Endothelial cell of umbilical vein (primary cell): ENCODE data around the gene MIF4GD. TPM values are rescaled to one million over a fixed set of nuclear protein-coding genes. Genes with fewer than 3 reads are reported as not detected.

Experiments
- BruUV-seq: library from RNA; stranded (reverse); fragments of 400-500 nt; replicated peaks from 2 replicates; lab custom pipeline; 2021; lab: Mats Ljungman, UMichigan
- CTCF ChIA-PET: fragments of 300-600, 350-600 bp; sonication (Branson Sonifier 250); formaldehyde crosslinking; loops from one replicate; lab custom pipeline; 2021; ENCODE audit warnings: antibody characterized with exemption, inconsistent platforms; lab: Charles Lee
- POLR2A ChIA-PET: fragments of 300-600, 350-600 bp; sonication (Branson Sonifier 250); formaldehyde crosslinking; loops from one replicate; lab custom pipeline; 2021; ENCODE audit warnings: antibody characterized with exemption, inconsistent platforms; lab: Charles Lee
- DNase-seq: peaks from one replicate; pipeline ENCODE4 v3.0.0-alpha.2; 2011; ENCODE audit warnings: low read depth, low spot score
- FAIRE-seq: peaks from 2 replicates; lab custom pipeline; 2011; peaks lifted over from hg19 to GRCh38; lab: Jason Lieb, UNC
- H2AFZ ChIP-seq: 2 replicates; pipeline ENCODE4 v1.6.0; 2012; ENCODE audit warnings: low read depth, low read length, control low read depth, inconsistent platforms
- H3K27ac ChIP-seq: 2 replicates; pipeline ENCODE4 v1.5.1; 2011; ENCODE audit warnings: low read depth, mild to moderate bottlenecking, control low read depth, low read length, moderate library complexity; ENCODE audit not compliant: insufficient read depth
- H3K27me3 ChIP-seq, 2 experiments: 2 replicates each; pipeline versions ENCODE4 v1.6.0 to v1.6.1; 2011; ENCODE audit warnings: low read length in 2 of 2, mixed read lengths in 1 of 2; ENCODE audit not compliant: control insufficient read depth in 2 of 2, insufficient read depth in 2 of 2
- H3K36me3 ChIP-seq, 2 experiments: 2 replicates in 1 of 2; 3 replicates in 1 of 2; pipeline ENCODE4 v1.5.1; 2011; ENCODE audit warnings: low read length in 2 of 2, mild to moderate bottlenecking in 1 of 2, moderate library complexity in 1 of 2; ENCODE audit not compliant: control insufficient read depth in 2 of 2, insufficient read depth in 2 of 2; ENCODE audit errors: extremely low read depth in 1 of 2
- H3K4me1 ChIP-seq: 3 replicates; pipeline ENCODE4 v1.5.1; 2011; ENCODE audit warnings: mild to moderate bottlenecking, low read length; ENCODE audit not compliant: control insufficient read depth, insufficient read depth; ENCODE audit errors: extremely low read depth
- H3K4me2 ChIP-seq: 2 replicates; pipeline ENCODE4 v1.6.1; 2011; ENCODE audit warnings: low read length, control low read depth, mixed read lengths; ENCODE audit not compliant: insufficient read depth
- H3K4me3 ChIP-seq, 3 experiments: fragments of 200-600 bp in 1 of 3; sonication (generic), shearing (Covaris generic) in 1 of 3; replicated peaks in 1 of 3; 2 replicates each; pipeline ENCODE4 v1.5.1; 2011 to 2016; ENCODE audit warnings: control low read depth in 3 of 3, low read length in 3 of 3, mild to moderate bottlenecking in 2 of 3, inconsistent platforms in 1 of 3, low read depth in 1 of 3, moderate library complexity in 1 of 3; ENCODE audit not compliant: insufficient read depth in 1 of 3
- H3K79me2 ChIP-seq: 2 replicates; pipeline ENCODE4 v1.6.0; 2012; ENCODE audit warnings: low read length, inconsistent platforms; ENCODE audit not compliant: control insufficient read depth, insufficient read depth
- H3K9ac ChIP-seq: replicated peaks from 2 replicates; pipeline ENCODE3; 2011; ENCODE audit warnings: low read length, control low read depth; ENCODE audit not compliant: insufficient read depth; ENCODE audit errors: extremely low read depth
- H3K9me1 ChIP-seq: replicated peaks from 3 replicates; pipeline ENCODE4 v1.6.0; 2011; ENCODE audit warnings: mild to moderate bottlenecking, low read length; ENCODE audit not compliant: control insufficient read depth, insufficient read depth; ENCODE audit errors: extremely low read depth
- H3K9me3 ChIP-seq: replicated peaks from 2 replicates; pipeline ENCODE4 v1.5.1; 2012; ENCODE audit warnings: low read length, inconsistent platforms; ENCODE audit not compliant: control insufficient read depth, insufficient read depth
- H4K20me1 ChIP-seq: replicated peaks from 2 replicates; pipeline ENCODE3; 2011; ENCODE audit warnings: mild to moderate bottlenecking, low read length; ENCODE audit not compliant: control insufficient read depth, insufficient read depth; ENCODE audit errors: extremely low read depth
- CTCF ChIP-seq, 2 donors: IDR thresholded peaks; 1 replicate in 1 of 2; 2 replicates in 1 of 2; pipeline ENCODE4 v1.5.1; 2011; ENCODE audit warnings: low read length in 2 of 2, mild to moderate bottlenecking in 2 of 2, moderate library complexity in 2 of 2, control low read depth in 1 of 2, inconsistent platforms in 1 of 2, low read depth in 1 of 2; ENCODE audit not compliant: insufficient read depth in 1 of 2; ENCODE audit errors: extremely low read depth in 1 of 2
- EZH2 ChIP-seq: IDR thresholded peaks from 2 replicates; pipeline ENCODE4 v1.6.1; 2012; ENCODE audit warnings: borderline replicate concordance, low read depth, mild to moderate bottlenecking, moderate library complexity, low read length, inconsistent platforms; ENCODE audit not compliant: severe bottlenecking
- FOS ChIP-seq: IDR thresholded peaks from 2 replicates; pipeline ENCODE4 v1.6.1; 2011; ENCODE audit warnings: mild to moderate bottlenecking, low read length, moderate library complexity, borderline replicate concordance; ENCODE audit not compliant: insufficient read depth
- GATA2 ChIP-seq: IDR thresholded peaks from 2 replicates; pipeline ENCODE4 v1.7.0; 2011; ENCODE audit warnings: low read depth, mild to moderate bottlenecking, moderate library complexity, mixed read lengths, low read length; ENCODE audit not compliant: insufficient read length, insufficient read depth
- JUN ChIP-seq: IDR thresholded peaks from 2 replicates; pipeline ENCODE4 v1.6.1; 2011; ENCODE audit warnings: borderline replicate concordance, low read depth; ENCODE audit not compliant: insufficient read length, insufficient read depth
- MAX ChIP-seq: IDR thresholded peaks from 2 replicates; pipeline ENCODE4 v1.6.1; 2011; ENCODE audit not compliant: insufficient read depth, insufficient read length
- MYC ChIP-seq: IDR thresholded peaks from one replicate; pipeline ENCODE4 v1.6.1; 2011; ENCODE audit warnings: mild to moderate bottlenecking, low read depth, low read length
- POLR2A ChIP-seq: IDR thresholded peaks from 2 replicates; pipeline ENCODE4 v1.6.1; 2012; ENCODE audit warnings: low read depth, mild to moderate bottlenecking, control low read depth, low read length
- POLR2AphosphoS5 ChIP-seq: IDR thresholded peaks from 2 replicates; pipeline ENCODE4 v1.6.1; 2012; ENCODE audit warnings: low read depth, mild to moderate bottlenecking, control low read depth, low read length, moderate library complexity; ENCODE audit not compliant: insufficient read depth
- dilution Hi-C: fragments of 300-500 bp; cut with MboI; formaldehyde crosslinking; loops from one replicate; pipeline ENCODE4 v1.15.0; 2019; ENCODE audit warnings: low sequenced_read_pairs; ENCODE audit not compliant: extremely low pct_ligation_motif_present
- intact Hi-C: fragments of 100-400 bp; cut with micrococcal nuclease; formaldehyde crosslinking; loops from one replicate; pipeline ENCODE4 v1.10.0; 2022
- polyA plus RNA-seq, 4 experiments: library from polyadenylated mRNA; depleted of rRNA in 3 of 4; stranded (reverse) in 3 of 4; unstranded in 1 of 4; fragments of >200 nt; gene quantifications; 2 replicates each; pipeline versions ENCODE4 v1.2.1 to v1.2.3, GENCODE V29; 2011 to 2012; ENCODE audit warnings: missing spikeins in 1 of 4
- total RNA-seq: library from RNA; stranded (reverse); gene quantifications from 2 replicates; pipeline ENCODE4 v1.2.3, GENCODE V29; 2021

The MIF4GD gene
- total and polyA plus RNA-seq, 2 donors (not counting 3 experiments of a cell fraction or from before 2014, with no cell fraction given): 12.4 to 35.7 TPM

GRCh38 chr17:75269844-75270217 is 1.2 kb downstream of the MIF4GD start:
- Histone ChIP-seq H3K9me1 (no peaks in the 10 kb centered on the region), H3K27me3 (no peaks in the 10 kb centered on the region), H3K9ac (no peak overlapping the region), H3K27ac (no peak overlapping the region), H4K20me1 (no peaks in the 10 kb centered on the region), H3K4me2 (peak overlapping the region; percentile 77), H3K4me3 (peak overlapping the region in 2 of 3 experiments; percentile 53 to 89), H3K4me1 (peaks cover 44% of the 10 kb centered on the region), H3K36me3 (peaks cover 3 to 4% of the 10 kb centered on the region in 2 experiments), H2AFZ (peak overlapping the region; percentile 65), H3K79me2 (no peaks in the 10 kb centered on the region), H3K9me3 (no peaks in the 10 kb centered on the region)
- ChIA-PET POLR2A (interaction anchor here (1.7 to 2.3 kb wide), 3 partner anchors 9 to 124 kb away, joined by 3 to 23 read pairs (median 17); partner anchors contain the start of genes GGA3, MRPS7 and SLC25A19), CTCF (interaction anchor here (1.3 to 4.1 kb wide), 13 partner anchors 8 to 586 kb away, joined by 4 to 91 read pairs (median 14); partner anchors contain the start of genes GGA3, MRPS7, SLC25A19 and WBP2)
- DNase-seq: no peak
- intact Hi-C loops: loop anchor here (2.0 kb wide), 2 partner anchors 19 to 135 kb away; partner anchors contain the start of genes GRB2 and SLC25A19
- no TSS peak for BruUV-seq
- no peak for TF ChIP-seq CTCF (IDR thresholded peaks at IDR 0.05; ENCODE audit: extremely low read depth in 1 of 2, insufficient read depth in 1 of 2, low read depth in 1 of 2, low read length in 2 of 2)
- no peak for TF ChIP-seq POLR2AphosphoS5
- TF ChIP-seq JUN: no peak
- no peak for TF ChIP-seq MAX
- no peak for TF ChIP-seq FOS
- TF ChIP-seq MYC: no peak
- no peak for TF ChIP-seq EZH2
- no peak for TF ChIP-seq GATA2
- TF ChIP-seq POLR2A: no peak
- dilution Hi-C loops: no loop called here
- no peak for FAIRE-seq
